ENCODE measurements around the gene RBBP8NL.
"Not testable (repeated sequence)": the region's sequence is repeated elsewhere in the genome, so short reads cannot be mapped to it uniquely, and the experiment has no call there.

Gene RBBP8NL

GRCh38 chr20:62374331-62375152, 52.8 kb downstream of the RBBP8NL start:
- no peak for DNase-seq (ENCODE audit: low read depth)

GRCh38 chr20:62373631-62374179, 53.6 kb downstream of the RBBP8NL start:
- DNase-seq (ENCODE audit: low read depth), result not testable (repeated sequence)

- no peak for DNase-seq (ENCODE audit: low read depth)
Measured at GRCh38 chr20:62372042-62372993, 55.0 kb downstream of the RBBP8NL start.

- no peak for DNase-seq (ENCODE audit: low read depth)
Measured at GRCh38 chr20:62371588-62372041, 55.7 kb downstream of the RBBP8NL start.

- no peak for DNase-seq (ENCODE audit: low read depth)
Measured at GRCh38 chr20:62370807-62371587, 56.3 kb downstream of the RBBP8NL start.

GRCh38 chr20:62370115-62370806, 57.1 kb downstream of the RBBP8NL start:
- no peak for DNase-seq (ENCODE audit: low read depth)

GRCh38 chr20:62369815-62370114, 57.6 kb downstream of the RBBP8NL start:
- no peak for DNase-seq (ENCODE audit: low read depth)

- no peak for DNase-seq (ENCODE audit: low read depth)
Measured at GRCh38 chr20:62368976-62369814, 58.1 kb downstream of the RBBP8NL start.

- DNase-seq (ENCODE audit: low read depth), result no peak
Measured at GRCh38 chr20:62368392-62368975, 58.9 kb downstream of the RBBP8NL start.

GRCh38 chr20:62367633-62368391, 59.5 kb downstream of the RBBP8NL start:
- no peak for DNase-seq (ENCODE audit: low read depth)

- DNase-seq (ENCODE audit: low read depth), result no peak
Measured at GRCh38 chr20:62367136-62367632, 60.2 kb downstream of the RBBP8NL start, which contains the start of gene LAMA5. LAMA5 (minus strand) TSS chr20:62367312; CDS start chr20:62367245, 67 bp downstream.

GRCh38 chr20:62366370-62367135, 60.8 kb downstream of the RBBP8NL start:
- no peak for DNase-seq (ENCODE audit: low read depth)

- no peak for DNase-seq (ENCODE audit: low read depth)
Measured at GRCh38 chr20:62365814-62366369, 61.4 kb downstream of the RBBP8NL start.

GRCh38 chr20:62364911-62365736, 62.2 kb downstream of the RBBP8NL start:
- no peak for DNase-seq (ENCODE audit: low read depth)

- no peak for DNase-seq (ENCODE audit: low read depth)
Measured at GRCh38 chr20:62363920-62364851, 63.2 kb downstream of the RBBP8NL start.
